ENCODE results near the gene TMED9. TPM values are rescaled to one million over a fixed set of nuclear protein-coding genes. Genes with fewer than 3 reads are reported as not detected.

Gene TMED9
- polyA plus RNA-seq, 3 donors from 2014 or later, result 172 to 231 (median 178) TPM

DNA sequence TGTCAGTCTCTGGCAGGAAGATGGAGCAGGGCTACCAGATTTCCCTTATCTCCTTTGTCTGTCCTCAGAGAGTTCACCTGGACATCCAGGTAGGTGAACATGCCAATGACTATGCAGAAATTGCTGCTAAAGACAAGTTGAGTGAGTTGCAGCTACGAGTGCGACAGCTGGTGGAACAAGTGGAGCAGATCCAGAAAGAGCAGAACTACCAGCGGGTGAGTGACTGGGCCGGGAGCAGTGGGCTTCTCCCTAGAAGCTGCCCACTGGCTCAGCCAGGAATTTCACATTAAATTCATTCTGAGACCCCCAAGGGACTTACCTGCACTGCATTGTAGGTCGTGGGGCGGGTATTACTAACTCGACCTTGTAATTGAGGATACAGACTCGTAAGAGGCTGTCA, 2.1 kb downstream of the TMED9 start:
- H3K27ac Mint-ChIP-seq, result no peak overlapping the region

DNA sequence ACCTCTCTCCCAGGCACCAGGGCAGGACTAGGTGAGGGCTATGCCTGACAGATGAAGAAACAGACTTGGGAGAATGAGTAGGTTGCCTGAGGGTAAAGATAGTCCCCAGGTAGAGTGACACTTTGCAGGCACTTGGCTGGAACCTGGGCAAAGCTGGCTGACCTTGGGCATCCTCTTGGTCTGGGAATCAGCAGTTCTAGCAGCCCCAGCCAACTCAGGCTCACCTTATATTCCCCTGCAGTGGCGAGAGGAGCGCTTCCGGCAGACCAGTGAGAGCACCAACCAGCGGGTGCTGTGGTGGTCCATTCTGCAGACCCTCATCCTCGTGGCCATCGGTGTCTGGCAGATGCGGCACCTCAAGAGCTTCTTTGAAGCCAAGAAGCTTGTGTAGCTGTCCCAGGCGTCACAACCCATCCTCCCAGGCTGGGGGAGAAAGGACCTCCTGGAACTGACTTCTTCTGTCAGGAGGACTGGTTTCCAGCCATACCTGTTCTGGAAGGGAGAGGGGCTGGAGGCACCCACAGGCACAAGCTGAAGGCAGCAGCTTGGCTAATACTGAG, 3.1 kb downstream of the TMED9 start:
- H3K4me3 Mint-ChIP-seq, result no peak overlapping the region
- H3K4me1 Mint-ChIP-seq, result peaks cover 38 to 41% of the 10 kb centered on the region in 2 donors
- H3K36me3 Mint-ChIP-seq, result peaks cover 7 to 27% (median 9%) of the 10 kb centered on the region in 3 donors
- DNase-seq, result no peak
- no peak overlapping the region for H3K27ac Mint-ChIP-seq
- H3K27me3 Mint-ChIP-seq (ENCODE audit: low read depth in 3 of 3), result peaks cover 4 to 17% (median 9%) of the 10 kb centered on the region in 3 donors
- H3K9me3 Mint-ChIP-seq, result no peaks in the 10 kb centered on the region

More for the DNA sequence above, 2.1 kb downstream of the TMED9 start:
- peak overlapping the region in 1 of 5 donors; percentile 96 for H3K4me3 Mint-ChIP-seq
- H3K4me1 Mint-ChIP-seq, result peaks cover 35 to 39% of the 10 kb centered on the region in 2 donors
- peaks cover 7 to 27% (median 9%) of the 10 kb centered on the region in 3 donors for H3K36me3 Mint-ChIP-seq
- H3K9me3 Mint-ChIP-seq, result no peaks in the 10 kb centered on the region
- DNase-seq, result no peak
- H3K27me3 Mint-ChIP-seq (ENCODE audit: low read depth in 3 of 3), result peaks cover 4 to 17% (median 9%) of the 10 kb centered on the region in 3 donors

DNA sequence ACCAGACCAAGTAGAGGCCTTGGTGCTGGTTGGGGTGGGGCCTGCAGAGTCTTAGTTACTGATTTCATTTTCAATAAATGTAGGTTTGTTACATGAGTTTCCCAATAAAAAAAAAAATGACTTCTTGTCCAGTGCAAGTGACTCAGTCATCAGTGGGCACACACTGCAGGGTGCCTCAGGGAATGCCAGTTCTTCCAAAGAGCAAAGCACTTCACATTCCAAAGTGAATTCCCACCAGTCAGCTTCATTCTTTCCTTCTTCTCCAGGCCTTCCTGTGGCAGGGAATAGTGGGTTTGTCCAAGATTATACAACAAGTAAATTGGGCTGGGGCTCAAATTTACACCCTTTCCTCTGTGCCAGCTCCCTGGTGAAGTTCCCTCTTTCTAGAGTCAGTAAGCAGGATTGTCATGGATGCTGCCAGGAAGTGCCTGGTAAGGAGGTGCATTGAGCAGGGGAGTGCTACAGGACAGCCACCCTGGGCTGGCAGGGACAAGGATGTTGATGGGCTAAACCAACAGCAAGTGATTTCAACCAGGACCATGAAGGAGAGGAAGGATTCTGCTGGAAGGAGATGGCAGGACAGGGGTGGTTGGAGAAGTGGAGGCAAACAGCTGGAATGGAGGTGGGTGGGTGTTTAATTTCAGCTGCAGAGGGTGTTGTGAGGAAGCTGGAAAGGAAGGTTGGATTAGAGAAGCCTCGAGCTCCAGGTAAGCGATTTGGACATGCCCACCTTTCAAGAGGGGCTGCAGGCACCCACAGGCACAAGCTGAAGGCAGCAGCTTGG, 4.2 kb downstream of the TMED9 start:
- Mint-ChIP-seq H3K27ac (peak overlapping the region in 1 of 6 donors; percentile 35), H3K9me3 (peaks cover 0 to 1% (median 0%) of the 10 kb centered on the region in 6 donors), H3K36me3 (peaks cover 9 to 27% (median 9%) of the 10 kb centered on the region in 3 donors), H3K4me1 (peaks cover 46 to 51% of the 10 kb centered on the region in 2 donors), H3K27me3 (ENCODE audit: low read depth in 3 of 3) (peaks cover 4 to 24% (median 13%) of the 10 kb centered on the region in 3 donors), H3K4me3 (no peak overlapping the region)
- DNase-seq, result no peak

DNA sequence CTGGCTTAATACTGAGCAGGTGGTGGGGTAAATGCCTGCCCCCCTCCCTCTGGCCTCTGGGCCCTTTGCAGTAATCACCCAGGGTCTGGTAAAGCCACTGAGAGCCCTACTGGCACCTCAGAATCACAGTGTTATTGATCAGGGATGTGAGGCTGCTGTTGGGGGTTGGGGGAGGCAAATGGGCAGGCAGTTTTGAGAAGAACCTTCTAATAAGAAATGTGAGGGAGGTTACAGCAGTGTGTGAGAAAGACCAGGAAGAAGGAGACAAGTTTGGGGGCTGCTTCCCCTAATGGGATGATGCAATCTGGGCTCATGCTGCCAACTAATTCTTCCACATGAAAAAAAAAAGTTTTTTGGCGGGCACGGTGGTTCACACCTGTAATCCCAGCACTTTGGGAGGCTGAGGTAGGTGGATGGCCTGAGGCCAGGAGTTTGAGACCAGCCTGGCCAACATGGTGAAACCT, 4.8 kb downstream of the TMED9 start:
- Mint-ChIP-seq H3K36me3 (peaks cover 9 to 27% (median 9%) of the 10 kb centered on the region in 3 donors), H3K9me3 (peaks cover 0 to 1% (median 0%) of the 10 kb centered on the region in 6 donors), H3K27ac (no peak overlapping the region), H3K4me3 (no peak overlapping the region), H3K27me3 (ENCODE audit: low read depth in 3 of 3) (peaks cover 4 to 19% (median 13%) of the 10 kb centered on the region in 3 donors), H3K4me1 (peaks cover 46 to 51% of the 10 kb centered on the region in 2 donors)
- DNase-seq, result no peak

DNA sequence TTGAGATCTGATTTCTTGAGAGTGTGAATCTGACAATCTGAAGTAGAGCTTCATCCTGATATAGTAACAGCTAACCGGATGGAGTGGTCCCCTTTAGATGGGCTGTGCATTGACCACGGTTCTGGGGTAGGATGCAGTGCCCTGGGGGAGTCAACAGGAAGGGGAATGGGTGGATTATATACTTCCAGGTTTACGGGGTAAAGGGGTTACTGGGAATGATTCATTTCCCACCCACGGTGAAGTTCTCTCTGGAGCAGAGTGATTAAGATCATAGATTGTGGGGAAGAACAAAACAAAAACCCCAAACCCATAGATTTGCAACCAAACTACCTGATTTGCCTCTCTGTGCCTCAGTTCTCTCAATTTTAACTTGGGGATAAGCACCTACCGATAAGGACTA, 6.5 kb downstream of the TMED9 start:
- no peak for DNase-seq
- Mint-ChIP-seq H3K27ac (peak overlapping the region in 3 of 6 donors; percentile 62 to 81 (median 71)), H3K36me3 (peaks cover 5 to 23% (median 13%) of the 10 kb centered on the region in 3 donors), H3K9me3 (peaks cover 0 to 1% (median 0%) of the 10 kb centered on the region in 6 donors), H3K4me3 (peak overlapping the region; percentile 73 to 81 (median 80)), H3K4me1 (peaks cover 33 to 41% of the 10 kb centered on the region in 2 donors), H3K27me3 (ENCODE audit: low read depth in 3 of 3) (peaks cover 2 to 11% (median 7%) of the 10 kb centered on the region in 3 donors)

DNA sequence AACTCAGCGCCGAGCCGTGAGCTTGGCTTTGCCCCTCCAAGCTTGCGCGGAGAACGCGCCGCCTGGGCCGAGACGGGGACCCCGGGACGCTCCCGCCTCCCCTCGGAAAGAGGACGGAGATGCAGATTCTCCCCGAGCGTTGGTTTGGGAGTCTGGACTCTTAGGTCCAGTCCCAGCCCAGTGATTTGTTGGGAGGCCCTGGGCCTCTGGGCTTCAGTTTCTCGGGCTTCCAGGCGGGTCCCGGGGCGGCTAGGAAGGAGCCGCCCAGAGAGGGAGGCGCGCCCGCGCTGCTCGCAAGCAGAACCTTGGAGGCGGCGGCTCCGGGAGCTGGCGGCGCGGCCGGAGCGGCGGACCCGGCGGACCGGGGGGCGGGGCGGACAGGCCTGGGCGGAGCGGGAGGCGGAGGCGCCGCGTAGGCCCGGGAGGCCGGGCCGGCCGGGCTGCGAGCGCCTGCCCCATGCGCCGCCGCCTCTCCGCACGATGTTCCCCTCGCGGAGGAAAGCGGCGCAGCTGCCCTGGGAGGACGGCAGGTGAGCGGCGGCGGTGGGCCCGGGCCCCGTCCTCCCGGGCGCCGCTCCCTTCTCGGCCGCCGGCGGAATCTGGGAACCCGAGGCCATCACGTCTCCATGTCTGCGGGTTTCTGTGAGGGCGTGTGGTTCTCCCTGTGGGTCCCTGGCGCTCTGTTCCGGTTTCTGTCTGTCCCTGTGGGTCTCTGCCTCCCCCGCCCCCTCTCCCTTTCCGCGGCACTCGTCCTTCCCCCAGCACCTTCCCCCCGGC, 7.9 kb downstream of the TMED9 start, which contains the start of gene B4GALT7:
B4GALT7 (plus strand) TSS at position 402 of the 777 bp plus-strand sequence; CDS start at position 481, 79 bp downstream.
- Mint-ChIP-seq H3K27me3 (ENCODE audit: low read depth in 3 of 3) (peaks cover under 1 to 7% (median 7%) of the 10 kb centered on the region in 3 donors), H3K36me3 (peaks cover 0 to 11% (median 10%) of the 10 kb centered on the region in 3 donors), H3K27ac (peak within 1 kb of the TSS; percentile 79 to 94 (median 90)), H3K4me3 (peak within 1 kb of the TSS; percentile 89 to 98 (median 98)), H3K9me3 (peaks cover 0 to 1% (median 0%) of the 10 kb centered on the region in 6 donors), H3K4me1 (peaks cover 32 to 33% of the 10 kb centered on the region in 2 donors)
- DNase-seq, result peak; percentile 83 to 87 (median 84)

DNA sequence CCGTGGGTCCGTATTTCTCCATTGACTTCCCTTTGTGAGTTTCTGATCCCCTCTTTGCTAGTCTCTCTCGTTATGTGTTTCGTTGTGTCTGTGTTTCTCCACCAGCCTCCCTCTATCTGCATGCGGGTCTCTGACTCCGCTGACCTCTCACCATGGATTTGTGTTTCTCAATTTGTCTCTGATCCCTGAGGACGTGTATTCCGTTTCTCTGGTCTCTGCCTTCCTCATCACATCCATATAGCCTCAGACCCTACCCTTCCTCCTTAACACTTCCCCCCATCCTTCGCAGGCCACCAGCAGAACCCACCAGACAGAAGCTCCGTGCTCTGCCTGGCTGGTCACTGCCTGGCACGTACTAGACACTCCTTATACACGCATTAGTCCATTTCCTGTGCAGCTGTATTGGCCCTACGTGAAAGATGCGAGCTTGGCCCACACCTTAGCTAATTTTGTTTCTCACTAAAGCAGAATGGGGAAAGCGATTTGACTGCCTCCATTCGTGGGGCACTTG, 8.6 kb downstream of the TMED9 start:
- H3K4me1 Mint-ChIP-seq, result peaks cover 32 to 33% of the 10 kb centered on the region in 2 donors
- H3K36me3 Mint-ChIP-seq, result peaks cover 0 to 11% (median 9%) of the 10 kb centered on the region in 3 donors
- peak overlapping the region; percentile 89 to 98 (median 98) for H3K4me3 Mint-ChIP-seq
- peaks cover 0 to 7% (median 7%) of the 10 kb centered on the region in 3 donors for H3K27me3 Mint-ChIP-seq (ENCODE audit: low read depth in 3 of 3)
- peaks cover 0 to 1% (median 0%) of the 10 kb centered on the region in 6 donors for H3K9me3 Mint-ChIP-seq
- H3K27ac Mint-ChIP-seq, result peak overlapping the region; percentile 79 to 94 (median 90)
- peak; percentile 8 to 14 (median 13) for DNase-seq

DNA sequence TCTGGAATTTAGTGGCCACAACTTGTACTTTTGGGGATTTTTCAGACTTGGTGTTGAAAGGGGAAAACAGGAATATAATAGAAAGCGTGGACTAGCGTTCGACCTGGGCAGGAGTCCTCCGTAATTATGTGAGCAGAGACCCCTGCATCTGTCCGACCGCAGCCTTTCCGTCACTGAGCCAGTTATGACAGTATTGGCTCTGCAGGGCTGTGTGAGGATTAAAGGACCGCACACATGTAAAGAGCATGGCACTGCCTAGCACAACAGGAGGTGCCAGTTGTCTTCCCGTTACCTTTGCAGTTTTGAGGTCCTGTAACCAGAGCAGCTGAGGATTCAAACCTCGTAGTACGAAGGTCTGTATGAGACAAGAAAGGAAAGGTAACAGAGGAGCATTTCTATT, 9.1 kb downstream of the TMED9 start:
- DNase-seq, result no peak
- Mint-ChIP-seq H3K36me3 (peaks cover 0 to 10% (median 3%) of the 10 kb centered on the region in 3 donors), H3K27me3 (ENCODE audit: low read depth in 3 of 3) (peaks cover 0 to 7% (median 7%) of the 10 kb centered on the region in 3 donors), H3K4me3 (peak overlapping the region; percentile 89 to 98 (median 98)), H3K9me3 (peaks cover 0 to 1% (median 0%) of the 10 kb centered on the region in 6 donors), H3K27ac (peak overlapping the region in 4 of 6 donors; percentile 84 to 94 (median 90)), H3K4me1 (peaks cover 29 to 33% of the 10 kb centered on the region in 2 donors)

DNA sequence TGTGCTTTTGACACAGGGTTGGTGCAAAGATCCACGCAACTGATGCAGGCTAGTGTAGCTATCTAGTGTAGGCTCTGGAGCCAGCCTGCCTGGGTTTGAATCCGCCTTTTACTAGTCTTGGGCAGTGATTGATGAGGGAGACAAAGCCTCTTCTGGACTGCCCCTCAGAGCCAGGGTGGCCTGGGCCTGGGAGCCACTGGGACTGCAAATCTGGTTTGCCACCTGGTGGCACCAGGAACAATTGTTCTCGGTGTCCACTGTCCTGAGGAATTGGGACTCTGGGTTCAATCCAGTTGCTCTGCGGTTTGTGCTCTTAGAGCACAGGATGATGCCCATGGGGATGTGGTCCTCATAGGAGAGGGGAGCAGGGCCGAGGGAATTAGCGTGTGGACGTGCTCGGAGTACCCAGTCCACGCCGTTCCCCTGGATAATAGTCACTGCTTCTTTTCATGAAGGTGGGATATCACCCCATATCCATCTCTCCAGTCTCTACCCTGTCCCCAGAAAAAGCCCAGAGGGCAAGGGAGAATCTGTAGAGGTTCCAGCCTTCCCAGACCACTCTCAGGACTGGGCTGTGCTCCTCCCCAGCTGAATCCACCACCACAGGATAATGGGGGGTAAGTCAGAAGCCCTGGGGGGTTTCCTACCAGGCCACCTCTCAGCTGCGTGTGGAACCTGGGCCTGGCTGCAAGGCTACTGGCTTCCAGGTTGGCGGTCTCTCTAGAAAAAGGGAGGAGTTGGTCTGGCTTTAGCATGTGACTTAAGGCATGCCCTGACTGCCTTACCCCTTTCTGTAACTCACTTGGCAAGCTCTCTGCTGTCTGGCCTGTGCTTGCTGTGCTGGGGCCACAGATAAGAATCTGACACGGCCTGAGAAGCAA, 9.8 kb downstream of the TMED9 start:
- Mint-ChIP-seq H3K9me3 (peaks cover 0 to 1% (median 0%) of the 10 kb centered on the region in 6 donors), H3K36me3 (peaks cover 0 to 10% (median 5%) of the 10 kb centered on the region in 3 donors), H3K4me1 (peaks cover 27 to 33% of the 10 kb centered on the region in 2 donors), H3K27ac (peak overlapping the region in 5 of 6 donors; percentile 31 to 66 (median 55)), H3K4me3 (peak overlapping the region in 4 of 5 donors; percentile 54 to 98 (median 91)), H3K27me3 (ENCODE audit: low read depth in 3 of 3) (peaks cover 0 to 9% (median 8%) of the 10 kb centered on the region in 3 donors)
- no peak for DNase-seq

DNA sequence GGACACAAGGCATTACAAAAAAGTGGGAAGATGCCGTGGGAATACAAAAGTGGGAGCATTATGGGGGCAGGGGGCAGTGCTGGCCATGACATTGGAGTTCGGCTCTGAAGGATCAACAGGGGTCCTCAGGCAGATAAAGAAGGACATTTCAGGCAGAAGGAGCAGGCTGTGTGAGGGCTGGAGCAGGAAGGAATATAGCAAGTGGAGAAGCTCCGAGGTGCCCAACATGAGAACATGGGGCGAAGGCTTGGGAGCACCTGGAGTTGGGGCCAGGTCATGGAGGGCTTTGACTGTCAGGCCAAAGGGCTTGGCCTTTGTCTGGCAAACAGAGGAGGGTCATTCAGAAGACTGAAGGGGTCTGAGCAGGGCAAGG, 10.4 kb downstream of the TMED9 start:
- H3K9me3 Mint-ChIP-seq, result peaks cover 0 to 1% (median 0%) of the 10 kb centered on the region in 6 donors
- DNase-seq, result no peak
- peak overlapping the region in 3 of 6 donors; percentile 54 to 66 (median 60) for H3K27ac Mint-ChIP-seq
- H3K4me1 Mint-ChIP-seq, result peaks cover 27 to 33% of the 10 kb centered on the region in 2 donors
- H3K36me3 Mint-ChIP-seq, result peaks cover 0 to 10% (median 5%) of the 10 kb centered on the region in 3 donors
- no peak overlapping the region for H3K4me3 Mint-ChIP-seq
- H3K27me3 Mint-ChIP-seq (ENCODE audit: low read depth in 3 of 3), result peaks cover 0 to 9% (median 9%) of the 10 kb centered on the region in 3 donors

DNA sequence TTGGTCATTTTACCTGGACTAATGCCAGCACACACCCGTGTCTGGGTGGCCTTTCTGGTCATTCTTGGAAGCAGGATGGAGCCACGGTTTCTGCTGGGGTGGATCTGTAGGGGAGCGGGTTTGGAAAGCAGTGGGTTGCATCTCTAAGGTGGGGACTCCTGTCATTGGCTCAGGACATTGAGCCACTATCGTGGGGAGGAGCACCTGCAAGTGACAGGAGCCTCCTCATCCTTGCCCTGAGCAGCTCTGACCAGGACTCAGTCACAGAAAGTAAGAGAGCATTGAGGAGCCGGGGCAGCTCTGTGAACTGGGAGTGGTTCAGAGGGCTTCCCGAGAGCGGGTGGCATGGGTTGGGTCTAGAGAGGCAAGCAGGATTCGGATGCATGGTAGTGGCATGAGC, 11.6 kb downstream of the TMED9 start:
- peaks cover 0 to 10% (median 5%) of the 10 kb centered on the region in 3 donors for H3K36me3 Mint-ChIP-seq
- peak overlapping the region in 1 of 5 donors; percentile 17 for H3K4me3 Mint-ChIP-seq
- H3K27ac Mint-ChIP-seq, result peak overlapping the region in 1 of 6 donors; percentile 60
- peaks cover 0 to 1% (median 0%) of the 10 kb centered on the region in 6 donors for H3K9me3 Mint-ChIP-seq
- no peak for DNase-seq
- peaks cover 0 to 9% (median 7%) of the 10 kb centered on the region in 3 donors for H3K27me3 Mint-ChIP-seq (ENCODE audit: low read depth in 3 of 3)
- peaks cover 25 to 29% of the 10 kb centered on the region in 2 donors for H3K4me1 Mint-ChIP-seq

DNA sequence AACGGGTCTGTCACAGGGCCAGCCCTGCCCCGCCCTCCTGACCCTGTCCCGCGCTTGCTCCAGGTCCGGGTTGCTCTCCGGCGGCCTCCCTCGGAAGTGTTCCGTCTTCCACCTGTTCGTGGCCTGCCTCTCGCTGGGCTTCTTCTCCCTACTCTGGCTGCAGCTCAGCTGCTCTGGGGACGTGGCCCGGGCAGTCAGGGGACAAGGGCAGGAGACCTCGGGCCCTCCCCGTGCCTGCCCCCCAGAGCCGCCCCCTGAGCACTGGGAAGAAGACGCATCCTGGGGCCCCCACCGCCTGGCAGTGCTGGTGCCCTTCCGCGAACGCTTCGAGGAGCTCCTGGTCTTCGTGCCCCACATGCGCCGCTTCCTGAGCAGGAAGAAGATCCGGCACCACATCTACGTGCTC, 12.1 kb downstream of the TMED9 start:
- Mint-ChIP-seq H3K27me3 (ENCODE audit: low read depth in 3 of 3) (peaks cover 0 to 9% (median 7%) of the 10 kb centered on the region in 3 donors), H3K27ac (no peak overlapping the region), H3K36me3 (peaks cover 0 to 10% (median 5%) of the 10 kb centered on the region in 3 donors), H3K4me1 (peaks cover 21 to 24% of the 10 kb centered on the region in 2 donors), H3K4me3 (no peak overlapping the region), H3K9me3 (peaks cover 0 to 1% (median 0%) of the 10 kb centered on the region in 6 donors)
- DNase-seq, result no peak
